Activated CD4-positive, alpha-beta T cell treated with anti-CD3 and anti-CD28 coated beads for 48 hours (primary cell): Measurements from ENCODE around the gene PLEKHO2.

Experiments used
- DNase-seq: peaks from one replicate; pipeline ENCODE4 v3.0.0-alpha.2; 2020

PLEKHO2 gene

DNA sequence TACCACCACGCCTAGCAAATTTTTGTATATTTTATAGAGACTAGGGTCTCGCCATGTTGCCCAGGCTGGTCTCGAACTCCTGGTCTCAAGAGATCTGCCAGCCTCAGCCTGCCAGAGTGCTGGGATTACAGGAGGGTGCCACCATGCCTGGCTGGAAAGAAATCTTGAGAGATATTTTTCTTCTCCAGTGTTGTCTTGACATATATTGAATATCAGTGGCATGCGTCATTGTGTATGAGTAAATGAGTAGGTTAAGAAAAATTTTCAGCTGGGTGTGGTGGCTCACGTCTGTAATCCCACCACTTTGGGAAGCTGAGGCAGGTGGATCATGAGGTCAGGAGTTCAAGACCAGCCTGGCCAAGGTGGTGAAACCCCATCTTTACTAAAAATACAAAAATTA lies 12.7 kb upstream of the PLEKHO2 start:
- DNase-seq, result no peak

- DNase-seq, result no peak
These were observed 8.0 kb upstream of the PLEKHO2 start for GRCh38 chr15:64833690-64834089.

DNA sequence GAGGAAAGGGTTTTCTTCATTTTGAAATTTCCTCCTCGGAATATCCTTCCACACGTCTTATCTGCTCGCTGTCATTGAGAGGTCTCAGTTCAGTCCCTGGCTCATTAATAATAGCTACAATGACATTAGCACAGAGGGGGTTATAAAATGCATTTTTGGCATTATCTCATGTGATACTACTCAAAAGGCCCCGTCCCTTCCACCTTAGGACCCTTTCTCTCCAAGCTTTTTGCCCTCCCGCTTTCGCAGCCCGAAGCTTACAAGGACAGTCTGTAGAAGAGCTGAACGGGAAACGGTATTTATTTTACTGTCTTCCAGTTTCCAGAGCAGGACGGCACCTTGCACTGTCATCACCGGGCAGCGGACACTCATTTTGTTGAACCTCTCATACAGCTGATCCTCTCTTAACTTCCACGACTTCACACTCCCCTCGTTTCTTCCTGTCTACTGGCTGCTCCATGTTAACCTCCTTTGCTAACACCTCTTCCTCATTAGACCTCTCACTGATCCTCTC lies 5.6 kb upstream of the PLEKHO2 start:
- DNase-seq, result no peak

DNA sequence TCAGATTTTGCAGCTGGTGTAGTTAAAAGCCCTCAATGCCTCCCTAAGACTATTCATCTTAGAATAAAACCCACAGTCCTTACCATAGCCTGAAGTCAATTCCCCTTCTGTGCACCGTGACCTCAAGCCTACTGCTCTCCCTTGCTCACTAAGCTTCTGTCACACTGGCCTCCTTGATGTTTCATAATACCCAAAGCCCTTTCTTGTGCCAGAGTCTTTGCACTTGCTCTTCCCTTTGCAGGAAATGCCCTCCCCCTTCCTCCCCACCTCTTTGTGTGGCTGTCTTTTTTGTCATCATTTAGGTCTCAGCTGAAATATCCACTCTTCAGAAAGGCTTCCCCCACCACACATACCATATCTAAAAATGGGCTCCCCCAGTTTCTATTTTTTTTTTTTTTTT lies 4.2 kb upstream of the PLEKHO2 start:
- DNase-seq, result peak; percentile 24

DNA sequence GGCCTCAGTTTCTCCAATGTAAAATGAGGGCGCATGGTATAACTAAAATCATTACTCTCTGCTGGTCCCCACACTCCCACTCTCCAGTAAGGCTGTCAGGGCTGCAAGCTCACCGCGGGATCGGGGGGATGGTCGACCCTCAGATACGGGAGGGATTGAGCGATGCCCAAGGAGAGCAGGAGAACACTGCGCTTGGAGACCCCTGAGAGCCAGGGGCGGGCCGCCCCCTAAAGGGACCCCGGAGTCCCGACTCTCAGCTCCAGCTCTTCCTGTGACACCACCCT lies 713 bp upstream of the PLEKHO2 start:
- DNase-seq, result no peak

DNA sequence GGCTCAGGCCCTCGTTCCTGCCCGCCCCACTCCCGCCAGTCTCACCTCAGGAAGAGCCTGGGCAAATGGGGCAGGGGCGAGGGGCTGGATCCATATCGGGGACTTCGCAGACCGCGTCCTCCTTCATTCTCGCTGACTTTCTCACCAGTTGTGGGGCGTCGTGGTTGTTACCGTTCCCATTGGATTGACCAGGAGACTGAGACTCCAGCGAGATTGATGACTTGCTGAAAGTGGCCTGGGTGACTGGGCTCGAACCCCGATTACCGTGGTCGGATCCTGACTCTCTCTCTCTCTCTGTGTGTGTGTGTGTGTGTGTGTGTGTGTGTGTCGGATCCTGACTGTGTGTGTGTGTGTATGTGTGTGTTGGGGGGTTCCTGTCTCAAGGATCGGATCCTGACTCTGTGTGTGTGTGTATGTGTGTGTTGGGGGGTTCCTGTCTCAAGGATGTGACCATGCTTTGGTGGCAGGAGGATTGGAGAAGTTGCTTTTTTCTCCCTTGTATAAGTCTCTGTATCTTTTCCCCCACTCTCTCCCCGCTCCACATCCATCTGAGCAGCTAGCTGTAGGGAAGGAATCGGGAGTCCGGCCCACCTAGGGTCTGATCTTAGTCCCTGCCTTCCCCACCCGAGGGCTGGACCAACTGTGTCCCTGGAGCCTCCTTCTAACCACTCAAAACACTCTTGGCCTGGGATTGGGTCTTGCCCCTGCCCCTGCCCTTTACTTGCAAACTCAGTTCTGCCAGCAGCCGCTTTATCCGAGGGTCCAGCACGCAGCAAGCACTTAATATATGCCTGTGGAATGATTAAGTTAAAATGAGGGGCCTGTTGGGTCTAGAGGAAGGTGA lies 603 bp downstream of the PLEKHO2 start:
- DNase-seq, result peak; percentile 46

DNA sequence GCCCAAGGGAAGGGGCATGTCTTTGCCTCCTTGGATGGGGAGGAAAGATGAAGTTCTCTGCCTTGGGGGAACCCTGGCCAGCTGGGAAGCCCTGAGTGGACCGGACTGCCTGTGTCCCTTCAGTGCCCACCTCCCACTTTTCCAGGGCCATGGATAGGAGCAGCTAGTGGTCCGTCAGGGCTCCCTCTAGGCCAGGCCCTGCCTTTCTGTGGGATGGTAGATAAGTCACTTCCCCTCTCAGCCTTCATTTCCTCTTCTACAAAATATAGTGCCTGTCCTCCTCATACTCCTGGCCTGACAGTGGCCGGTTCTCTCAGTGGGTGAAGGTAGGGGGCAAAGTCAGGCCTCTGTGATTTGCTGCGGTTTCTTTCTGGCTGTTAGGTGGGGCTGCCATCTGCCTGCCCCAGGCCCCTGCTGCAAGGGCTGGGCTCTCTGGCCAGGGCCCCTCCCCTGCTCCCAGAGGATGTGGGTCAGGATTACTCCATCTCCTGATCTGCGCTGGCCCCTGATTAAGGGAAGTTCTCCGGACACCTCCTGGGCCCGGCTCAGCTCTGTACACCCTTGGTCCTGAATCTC lies 1.4 kb downstream of the PLEKHO2 start:
- DNase-seq, result peak; percentile 15

GRCh38 chr15:64843991-64844390 lies 2.3 kb downstream of the PLEKHO2 start:
- no peak for DNase-seq

- peak; percentile 12 for DNase-seq
These were observed 2.9 kb downstream of the PLEKHO2 start for GRCh38 chr15:64844576-64845145.

DNA sequence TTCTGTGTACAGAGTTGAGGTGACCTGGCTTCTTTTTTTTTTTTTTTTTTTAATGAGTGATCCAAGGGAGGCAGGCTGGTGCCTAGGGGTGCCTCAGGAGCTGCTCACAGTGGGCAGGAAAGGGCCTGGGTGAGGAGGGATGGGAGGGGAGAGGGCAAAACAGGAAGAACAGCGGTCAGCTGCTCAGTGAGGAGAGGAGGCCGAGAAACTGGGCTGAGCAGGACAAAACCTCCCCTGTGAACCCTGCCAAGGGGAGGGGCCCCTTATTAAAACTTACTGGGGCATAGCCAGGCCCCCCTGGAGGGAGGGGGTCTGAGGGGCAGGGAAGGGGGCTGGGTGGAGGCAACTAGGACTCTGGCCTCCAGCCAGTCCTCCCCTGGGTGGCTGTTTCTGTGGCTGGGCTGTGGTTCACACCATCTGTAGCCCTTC lies 3.5 kb downstream of the PLEKHO2 start:
- no peak for DNase-seq

DNA sequence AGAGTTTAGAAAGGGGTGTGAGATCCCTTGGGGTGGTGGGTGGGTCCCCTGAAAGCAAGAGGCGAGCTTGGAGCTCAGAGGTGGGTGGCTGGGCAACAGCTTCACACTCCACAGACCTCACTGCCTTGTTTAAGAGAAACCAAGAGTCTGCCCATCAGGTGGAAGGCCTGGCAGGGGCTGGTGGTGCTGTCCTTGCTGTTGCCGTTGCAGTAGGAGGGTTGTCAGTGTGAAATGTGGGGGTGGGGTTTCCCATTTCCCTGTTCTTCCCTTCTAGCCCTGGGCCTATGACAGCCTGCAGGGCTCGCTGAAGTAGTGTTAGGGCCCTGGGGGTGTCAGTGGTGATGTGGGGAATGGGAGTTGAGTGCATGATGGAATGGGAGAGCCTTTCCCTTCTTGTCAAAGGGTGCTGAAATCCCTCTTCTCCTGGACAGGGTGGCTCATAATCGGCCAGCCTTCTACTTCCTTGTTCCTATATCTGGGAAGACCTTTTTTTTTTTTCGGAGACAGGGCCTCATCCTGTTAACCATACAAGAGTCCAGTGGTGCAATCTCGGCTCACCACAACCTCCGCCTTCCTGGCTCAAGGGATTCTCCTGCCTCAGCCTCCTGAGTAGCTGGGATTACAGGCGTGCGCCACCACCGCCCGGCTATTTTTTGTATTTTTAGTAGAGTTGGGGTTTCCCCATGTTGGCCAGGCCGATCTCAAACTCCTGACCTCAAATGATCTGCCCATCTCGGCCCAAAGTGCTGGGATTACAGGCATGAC lies 4.3 kb downstream of the PLEKHO2 start:
- no peak for DNase-seq

- DNase-seq, result no peak
These were observed 5.3 kb downstream of the PLEKHO2 start for GRCh38 chr15:64847016-64847415.

DNA sequence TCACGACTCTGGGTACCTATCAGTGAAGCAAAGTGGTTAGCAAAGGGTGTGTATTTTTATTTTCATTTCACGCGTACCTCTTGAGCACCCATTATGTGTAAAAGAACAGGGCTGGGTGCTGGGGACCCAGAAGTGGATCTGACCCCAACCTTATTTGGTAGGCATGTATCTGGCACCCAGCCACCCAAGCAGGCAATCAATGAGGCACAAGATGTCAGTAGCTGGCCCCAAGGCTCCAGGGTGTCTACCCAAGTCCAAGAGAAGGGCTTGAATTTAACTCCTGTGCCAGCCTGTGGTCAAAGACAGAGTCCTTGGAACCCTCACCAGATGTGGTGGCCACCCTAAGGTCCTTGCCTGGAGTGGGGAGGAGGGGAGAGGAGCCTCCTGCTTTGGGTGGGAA lies 5.7 kb downstream of the PLEKHO2 start:
- no peak for DNase-seq

DNA sequence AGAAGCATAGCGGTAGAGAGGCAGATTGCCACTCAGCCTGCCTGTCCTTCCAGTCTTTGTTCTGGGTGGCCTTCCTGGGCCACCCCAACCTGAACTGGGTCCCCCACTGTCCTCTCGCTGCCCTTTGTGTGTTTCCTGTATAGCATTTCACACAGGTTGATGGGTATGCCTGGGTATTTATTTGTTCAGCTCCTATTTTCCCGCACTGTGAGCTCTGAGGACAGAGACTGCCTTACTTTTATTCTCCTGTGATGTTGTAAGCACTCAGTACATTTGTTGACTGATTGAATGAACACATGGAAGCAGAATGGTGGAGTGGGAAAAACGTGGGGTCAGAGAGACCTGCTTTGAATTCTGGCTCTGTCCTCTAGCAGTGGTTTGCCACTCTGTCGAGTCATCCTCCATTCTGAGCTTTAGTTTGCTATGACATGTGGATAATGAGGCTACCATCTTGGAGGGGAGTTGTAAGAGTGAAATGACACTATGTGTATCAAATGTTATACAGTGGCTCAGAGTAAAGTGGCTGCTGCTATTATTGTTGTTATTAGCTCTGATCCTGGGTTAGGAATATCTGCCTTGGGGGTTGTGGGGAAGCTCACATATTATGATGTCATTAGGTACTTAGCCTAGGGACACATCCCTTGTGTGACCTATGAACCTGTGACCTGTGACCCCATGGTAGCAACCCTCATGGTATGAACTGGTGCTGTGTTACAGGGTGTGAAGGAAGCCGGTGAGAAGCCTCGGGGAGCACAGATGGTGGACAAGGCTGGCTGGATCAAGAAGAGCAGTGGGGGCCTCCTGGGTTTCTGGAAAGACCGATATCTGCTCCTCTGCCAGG lies 6.4 kb downstream of the PLEKHO2 start:
- DNase-seq, result no peak

DNA sequence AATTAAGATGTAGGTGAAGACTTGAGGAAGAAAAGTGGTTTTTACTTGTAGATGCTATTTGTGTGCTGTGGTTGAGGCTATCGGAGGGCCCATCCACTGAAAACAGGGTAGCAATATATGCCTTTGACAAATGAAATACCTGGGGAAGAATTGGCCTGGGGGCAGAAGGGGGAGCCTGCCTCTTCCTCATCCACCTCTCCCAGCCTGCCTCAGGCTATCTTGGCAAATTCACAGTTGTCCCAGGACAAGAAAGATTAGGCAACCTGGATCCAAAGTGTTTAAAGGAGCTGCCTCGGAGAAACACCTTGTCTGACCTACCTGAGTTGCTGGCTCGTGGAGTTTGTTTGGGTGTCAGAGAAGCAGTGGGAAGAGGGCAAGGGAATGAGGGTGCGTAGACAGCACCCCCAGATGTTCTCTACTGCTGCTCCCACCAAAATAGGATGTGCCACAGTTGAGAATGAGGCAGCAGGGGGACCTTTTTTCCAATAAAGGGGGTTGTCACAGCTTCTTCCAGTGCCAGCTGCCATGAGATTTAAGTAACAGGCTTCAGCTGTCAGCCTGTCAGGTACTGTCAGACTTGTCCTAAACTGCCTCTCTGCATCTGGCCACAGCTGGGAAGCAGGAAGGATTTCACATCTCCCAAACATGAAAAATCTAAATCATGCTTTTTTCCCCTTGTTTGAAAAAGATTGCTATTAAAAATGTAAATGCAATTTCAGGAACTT lies 9.2 kb downstream of the PLEKHO2 start:
- DNase-seq, result no peak

DNA sequence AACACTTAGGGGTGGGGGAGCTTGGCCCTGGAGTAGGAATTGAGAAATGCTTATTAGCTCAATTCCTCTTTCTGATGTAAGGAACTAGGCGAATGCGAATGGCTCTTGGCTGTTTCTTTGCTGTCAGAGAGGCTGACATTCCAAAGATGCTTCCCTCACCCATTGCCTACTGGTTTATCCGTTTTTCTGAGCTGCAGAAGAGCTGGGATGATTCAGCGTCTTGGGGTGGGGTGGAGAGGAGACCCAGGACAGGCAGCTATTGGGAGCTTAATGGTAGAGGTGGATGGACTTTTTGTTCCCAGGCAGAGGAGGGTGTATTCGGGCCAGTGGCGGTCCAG lies 9.8 kb downstream of the PLEKHO2 start:
- DNase-seq, result no peak

DNA sequence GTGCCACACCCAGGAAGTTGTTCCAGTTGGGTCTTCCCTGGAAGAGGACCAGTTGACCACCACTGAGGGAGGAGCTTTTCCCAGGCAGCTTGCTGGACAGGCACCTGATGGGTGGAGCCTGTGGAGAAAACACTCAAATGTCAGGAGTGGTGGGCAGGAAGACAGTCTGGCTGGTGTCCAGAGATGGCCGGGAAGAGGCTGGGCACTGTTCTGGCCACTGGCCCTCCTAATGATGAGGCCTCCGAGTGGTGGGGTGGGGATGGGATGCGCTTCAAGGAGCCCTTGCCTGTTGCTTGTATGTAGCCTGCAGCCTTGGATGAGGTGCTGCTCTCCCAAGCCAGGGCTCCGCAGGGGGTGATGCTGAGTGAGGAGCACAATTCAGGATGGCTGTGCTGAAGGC lies 12.3 kb downstream of the PLEKHO2 start:
- no peak for DNase-seq

DNA sequence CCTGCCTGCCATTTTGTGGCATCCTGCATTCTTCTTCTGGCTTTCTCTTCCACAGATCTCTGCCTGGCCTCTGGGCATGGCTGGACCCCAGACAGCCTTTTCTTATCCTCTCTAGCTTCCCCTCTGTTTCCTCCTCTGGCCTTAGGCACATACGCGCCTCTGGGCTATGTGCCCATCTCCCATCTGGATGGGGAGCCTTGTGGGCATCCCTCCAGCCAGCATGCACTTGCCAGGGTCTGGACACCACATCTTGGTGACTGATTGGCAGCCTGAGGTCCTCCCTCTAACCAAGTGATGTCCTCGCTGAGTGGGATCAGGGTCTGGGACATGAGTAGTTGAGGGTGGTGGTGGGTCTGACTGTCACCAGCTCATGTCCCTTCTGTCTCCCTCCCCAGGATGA lies 12.8 kb downstream of the PLEKHO2 start:
- no peak for DNase-seq

GRCh38 chr15:64855205-64855975 lies 13.7 kb downstream of the PLEKHO2 start:
- no peak for DNase-seq

DNA sequence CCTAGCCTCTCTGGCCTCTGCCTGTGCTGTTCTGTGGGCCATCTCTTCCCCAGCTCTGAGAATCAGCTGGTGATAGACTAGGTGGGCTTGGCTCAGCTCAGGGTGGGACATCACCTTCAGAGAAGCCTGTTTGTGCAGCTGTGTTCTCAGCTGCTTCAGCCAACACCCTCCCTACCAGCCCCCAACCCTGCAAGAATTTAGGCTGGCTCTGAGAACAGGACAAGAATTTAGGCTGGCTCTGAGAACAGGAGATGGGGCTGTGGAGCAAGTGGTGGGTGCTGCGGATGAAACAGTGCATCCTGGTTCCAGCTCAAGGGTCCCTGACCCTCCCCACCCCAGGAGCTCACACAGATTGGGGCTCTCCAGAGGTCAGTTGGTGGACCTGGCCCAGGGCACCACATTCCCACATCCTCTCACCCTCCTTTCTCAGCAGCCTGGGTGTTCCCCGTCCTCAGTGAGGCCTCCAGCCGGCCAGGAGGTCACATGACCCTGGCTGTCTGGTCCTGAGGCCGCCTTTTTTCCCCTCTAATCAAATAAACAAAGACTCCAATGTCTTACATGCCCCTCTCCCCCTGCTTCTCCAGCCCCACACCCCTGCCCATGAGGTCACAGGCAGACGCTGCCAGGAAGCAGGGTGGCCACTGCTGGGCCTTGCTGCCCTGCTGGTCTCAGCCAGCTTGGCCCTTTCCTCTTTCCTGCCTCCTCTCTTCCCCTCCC lies 14.9 kb downstream of the PLEKHO2 start:
- no peak for DNase-seq

GRCh38 chr15:64857421-64857820 lies 15.7 kb downstream of the PLEKHO2 start:
- DNase-seq, result no peak
